ENCODE results near the gene TSNAX. TPM values are rescaled to one million over a fixed set of nuclear protein-coding genes. Genes with fewer than 3 reads are reported as not detected.
"Not testable (repeated sequence)": the region's sequence is repeated elsewhere in the genome, so short reads cannot be mapped to it uniquely, and the experiment has no call there.

TSNAX gene
- polyA plus RNA-seq, 4 donors = 47.0 to 63.9 (median 55.2) TPM

DNA sequence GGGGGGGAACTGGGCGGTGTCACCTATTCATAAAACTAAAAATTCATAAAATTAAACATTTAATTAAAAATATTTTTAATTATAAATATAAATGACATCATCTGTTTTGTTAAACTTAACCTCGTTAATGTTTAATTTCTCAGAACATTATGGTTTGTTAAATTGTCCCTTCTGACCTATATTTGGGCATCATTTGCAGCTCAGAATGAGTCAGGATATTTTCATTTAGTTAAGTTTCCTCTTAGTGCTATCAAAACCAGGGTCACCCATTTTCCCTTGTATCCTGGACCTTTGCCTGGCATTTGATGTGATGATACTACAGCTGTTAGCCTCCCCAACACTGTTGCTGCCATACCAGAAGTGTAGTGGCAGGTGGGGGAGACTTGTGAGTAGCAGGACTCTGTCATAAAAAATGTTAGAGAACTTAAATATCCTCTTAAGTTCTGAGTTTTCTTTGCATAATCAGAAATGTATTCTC, 30.3 kb downstream of the TSNAX start:
- no peak for DNase-seq (ENCODE audit: low read depth in 4 of 4, low spot score in 2 of 4)

DNA sequence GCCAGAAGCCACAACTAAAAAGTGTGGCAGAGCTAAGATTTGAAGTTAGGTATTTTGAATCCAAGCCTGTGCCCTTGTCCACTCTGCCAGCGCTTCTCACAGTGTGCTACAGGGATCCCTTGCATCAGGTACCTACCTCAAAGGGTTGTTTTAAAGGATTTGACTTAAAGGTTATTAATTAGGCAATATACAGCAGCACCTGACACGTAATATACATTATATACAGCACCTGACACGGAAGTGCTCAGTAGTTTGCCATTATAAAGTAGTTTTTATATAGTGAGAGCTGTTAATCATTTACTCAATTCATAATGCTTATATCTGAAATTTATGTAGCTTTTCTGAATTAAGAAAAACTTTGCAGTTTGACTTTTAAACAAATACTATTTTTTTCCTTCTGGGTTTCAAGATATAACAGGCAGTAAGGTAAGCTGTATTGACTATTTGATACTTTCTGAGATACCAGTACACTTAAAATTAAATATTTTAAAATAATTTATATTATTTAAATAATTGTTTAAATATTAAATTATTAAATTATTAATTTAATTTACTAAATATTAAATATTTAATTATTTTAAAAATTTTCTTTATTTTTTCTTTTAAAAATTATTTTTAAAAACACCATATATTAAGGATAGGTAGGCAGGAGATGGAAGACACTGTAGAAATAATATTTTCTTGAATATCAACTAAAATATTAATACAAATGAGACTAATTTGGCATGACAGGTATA, 33.3 kb downstream of the TSNAX start:
- no peak for DNase-seq (ENCODE audit: low read depth in 4 of 4, low spot score in 2 of 4)

DNA sequence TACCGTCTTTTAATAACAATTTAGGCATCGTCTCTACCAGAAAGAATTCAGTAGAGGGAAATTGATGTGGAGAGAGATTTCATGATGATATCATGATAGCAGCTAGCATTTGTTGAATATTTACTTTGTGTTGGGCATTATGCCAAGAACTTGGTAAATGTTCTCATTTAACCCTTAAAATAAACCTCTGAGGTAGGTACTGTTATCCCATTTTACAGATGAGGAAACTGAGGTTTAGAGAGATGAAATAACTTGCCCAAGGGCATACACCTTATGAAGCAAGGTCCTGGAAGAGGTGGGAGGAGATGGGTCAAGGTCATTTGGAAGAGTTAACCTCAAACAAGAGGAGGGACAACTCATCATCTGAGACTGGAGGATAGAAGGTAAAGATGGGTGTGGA, 34.8 kb downstream of the TSNAX start:
- no peak for DNase-seq (ENCODE audit: low read depth in 4 of 4, low spot score in 2 of 4)

DNA sequence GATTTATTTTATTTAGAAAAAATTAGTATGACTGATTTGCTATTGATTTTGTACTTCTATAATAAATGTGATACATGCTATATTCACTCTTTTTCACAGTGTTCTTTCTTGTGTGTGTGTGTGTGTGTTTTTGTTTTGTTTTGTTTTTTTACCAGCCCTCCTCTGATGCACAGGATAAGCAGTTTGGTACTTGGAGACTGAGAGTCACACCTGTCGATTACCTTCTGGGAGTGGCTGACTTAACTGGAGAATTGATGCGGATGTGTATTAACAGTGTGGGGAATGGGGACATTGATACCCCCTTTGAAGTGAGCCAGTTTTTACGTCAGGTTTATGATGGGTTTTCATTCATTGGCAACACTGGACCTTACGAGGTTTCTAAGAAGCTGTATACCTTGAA, 35.9 kb downstream of the TSNAX start:
- no peak for DNase-seq (ENCODE audit: low read depth in 4 of 4, low spot score in 2 of 4)

DNA sequence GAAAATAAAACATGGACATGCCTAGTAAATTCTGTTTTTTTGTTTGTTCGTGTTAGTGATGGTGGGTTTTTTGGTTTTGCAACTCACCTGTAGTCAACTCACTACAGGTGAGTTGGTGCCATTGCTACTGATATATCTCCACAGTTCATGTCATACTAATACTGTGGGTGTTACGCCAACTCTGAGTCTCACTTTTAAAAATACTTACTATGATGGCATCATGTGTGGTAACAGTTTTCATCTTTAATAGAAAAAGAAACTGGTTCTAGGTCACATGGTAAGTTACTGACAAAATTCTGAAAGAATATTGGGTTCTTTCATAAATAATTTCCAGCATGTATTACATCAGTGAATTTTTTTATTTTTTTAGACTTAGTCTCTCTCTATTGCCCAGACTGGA, 38.0 kb downstream of the TSNAX start:
- DNase-seq (ENCODE audit: low read depth in 4 of 4, low spot score in 2 of 4) = no peak

DNA sequence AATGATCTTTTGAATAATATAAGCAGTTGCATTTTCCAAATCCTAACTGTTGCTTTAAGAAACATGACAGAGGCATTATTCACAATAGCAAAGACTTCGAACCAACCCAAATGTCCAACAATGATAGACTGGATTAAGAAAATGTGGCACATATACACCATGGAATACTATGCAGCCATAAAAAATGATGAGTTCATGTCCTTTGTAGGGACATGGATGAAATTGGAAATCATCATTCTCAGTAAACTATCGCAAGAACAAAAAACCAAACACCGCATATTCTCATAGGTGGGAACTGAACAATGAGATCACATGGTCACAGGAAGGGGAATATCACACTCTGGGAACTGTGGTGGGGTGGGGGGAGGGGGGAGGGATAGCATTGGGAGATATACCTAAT, 41.8 kb downstream of the TSNAX start:
- DNase-seq (ENCODE audit: low read depth in 4 of 4, low spot score in 2 of 4) = not testable (repeated sequence)

DNA sequence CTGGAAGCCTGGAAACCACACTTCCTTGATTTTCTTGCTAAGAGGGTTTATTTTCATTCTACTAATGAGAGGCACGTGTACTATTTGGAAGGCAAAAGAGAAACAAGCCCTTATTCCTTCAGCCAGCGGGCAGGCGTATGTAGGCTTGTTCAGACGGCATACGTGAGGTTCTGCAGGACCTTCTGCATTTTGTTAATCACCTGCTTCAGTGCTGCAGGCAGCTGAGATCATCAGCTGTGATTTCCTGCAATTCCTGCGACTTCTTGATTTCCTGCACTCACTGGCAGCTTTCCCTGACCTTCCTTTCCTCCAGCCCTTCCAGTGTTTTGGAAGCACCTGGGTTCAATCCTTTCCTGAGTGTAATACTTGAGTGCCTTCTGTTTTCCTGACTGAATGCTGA, 43.4 kb downstream of the TSNAX start:
- no peak for DNase-seq (ENCODE audit: low read depth in 4 of 4, low spot score in 2 of 4)

DNA sequence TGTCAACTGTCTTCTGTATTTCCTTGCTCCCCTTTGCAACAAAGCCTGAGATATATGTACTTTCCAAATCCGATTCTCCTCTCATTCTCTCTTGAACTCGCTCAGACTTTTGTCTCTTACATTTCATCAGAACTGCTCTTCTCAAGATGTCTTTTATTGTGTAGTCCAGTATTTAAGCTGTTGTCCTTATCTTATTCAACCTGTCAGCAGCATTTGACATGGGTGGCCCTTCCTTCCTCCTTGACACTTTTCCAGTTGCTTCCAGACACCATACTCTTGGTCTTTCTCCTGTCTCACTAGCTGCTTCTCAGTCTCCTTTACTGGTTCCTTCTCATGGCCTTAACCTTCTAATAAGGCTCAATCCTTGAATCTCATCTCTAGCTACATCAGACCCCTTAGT, 47.0 kb downstream of the TSNAX start:
- no peak for DNase-seq (ENCODE audit: low read depth in 4 of 4, low spot score in 2 of 4)

DNA sequence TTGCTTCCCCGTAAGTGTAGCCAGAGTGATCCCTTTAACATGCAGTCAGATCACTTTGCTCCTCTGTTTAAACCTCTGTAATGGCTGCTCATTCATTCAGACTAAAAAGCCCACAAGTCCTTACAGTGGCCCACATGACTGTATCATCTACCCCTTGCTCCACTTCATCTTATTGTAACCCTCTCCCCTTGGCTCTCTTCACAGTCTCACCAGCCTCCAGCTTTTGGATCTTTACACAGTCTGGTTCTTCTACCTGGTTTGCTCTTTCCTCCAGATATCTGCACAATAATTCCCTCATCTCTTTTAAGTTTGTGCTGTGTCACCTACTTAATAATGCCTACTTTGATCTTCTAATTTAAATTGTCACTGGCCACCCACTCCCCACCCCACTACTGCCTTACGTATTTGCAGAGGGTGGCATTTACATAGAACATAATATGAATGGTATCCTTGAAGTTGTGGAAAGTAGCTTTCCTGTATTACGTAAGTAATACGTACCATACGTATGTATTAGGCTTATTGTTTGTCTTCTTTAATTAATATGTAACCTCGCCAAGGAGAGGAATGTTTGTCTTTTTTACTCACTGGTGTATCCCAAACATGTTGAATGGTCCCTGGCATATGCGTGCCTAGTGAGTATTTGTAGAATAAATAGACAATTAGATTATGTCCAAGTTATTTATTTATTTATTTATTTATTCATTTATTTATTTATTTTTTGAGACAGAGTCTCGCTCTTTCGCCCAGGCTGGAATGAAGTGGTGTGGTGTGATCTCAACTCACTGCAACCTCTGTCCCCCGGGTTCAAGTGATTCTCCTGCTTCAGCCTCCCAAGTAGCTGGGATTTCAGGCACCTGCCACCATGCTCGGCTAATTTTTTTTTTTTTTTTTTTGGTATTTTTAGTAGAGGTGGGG, 48.6 kb downstream of the TSNAX start:
- DNase-seq (ENCODE audit: low read depth in 4 of 4, low spot score in 2 of 4) = no peak

DNA sequence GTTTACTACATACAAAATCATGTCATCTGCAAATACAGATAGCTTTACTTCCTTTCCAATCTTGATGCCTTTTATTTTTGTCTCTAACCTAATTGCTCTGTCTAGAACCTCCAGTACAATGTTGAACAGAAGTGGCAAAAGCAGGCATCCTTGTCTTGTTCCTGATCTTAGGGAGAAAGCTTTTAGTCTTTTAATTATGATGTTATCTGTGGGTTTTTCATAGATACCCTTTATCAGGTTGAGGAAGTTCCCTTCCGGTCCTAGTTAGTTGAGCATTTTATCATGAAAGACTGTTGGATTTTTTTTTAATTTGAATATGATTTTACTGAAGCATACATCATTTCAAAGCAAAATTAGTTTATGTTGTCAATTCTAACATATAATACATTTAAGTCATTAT, 52.4 kb downstream of the TSNAX start:
- no peak for DNase-seq (ENCODE audit: low read depth in 4 of 4, low spot score in 2 of 4)

DNA sequence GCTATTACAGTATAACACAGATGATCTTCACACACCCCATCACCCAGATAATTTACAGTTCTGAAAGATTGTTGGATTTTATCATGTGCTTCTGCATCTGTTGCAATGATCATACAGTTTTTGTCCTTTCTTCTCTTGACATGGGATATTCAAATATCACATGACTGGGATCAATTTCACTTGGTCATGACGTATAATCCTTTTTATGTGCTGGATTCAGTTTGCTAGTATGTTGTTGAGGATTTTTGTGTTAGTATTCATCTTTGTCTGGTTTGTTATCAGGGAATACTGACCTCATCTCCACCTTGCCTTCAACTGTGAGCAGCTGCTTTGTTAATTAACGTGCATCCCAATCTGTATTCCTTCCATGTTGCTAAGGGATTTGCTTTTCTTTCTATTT, 53.4 kb downstream of the TSNAX start:
- DNase-seq (ENCODE audit: low read depth in 4 of 4, low spot score in 2 of 4) = no peak

DNA sequence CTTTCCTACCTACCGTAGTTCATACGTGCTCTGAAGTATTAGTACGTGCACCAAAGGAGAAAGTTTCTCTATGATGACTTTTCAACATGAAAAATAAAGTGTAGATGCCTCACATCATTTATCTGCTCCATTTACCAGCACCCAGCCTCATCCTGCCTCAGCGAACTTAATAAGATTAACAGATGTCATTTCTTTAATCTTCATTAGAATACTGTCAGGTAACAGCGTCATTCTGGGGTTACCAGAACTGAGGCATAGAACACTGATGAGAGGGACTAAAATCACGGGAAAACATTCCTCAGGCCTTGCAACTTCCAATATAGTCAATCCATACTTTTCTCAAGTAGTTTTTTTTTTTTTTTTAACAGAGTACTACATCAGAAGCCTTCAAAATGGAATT, 54.9 kb downstream of the TSNAX start:
- no peak for DNase-seq (ENCODE audit: low read depth in 4 of 4, low spot score in 2 of 4)

DNA sequence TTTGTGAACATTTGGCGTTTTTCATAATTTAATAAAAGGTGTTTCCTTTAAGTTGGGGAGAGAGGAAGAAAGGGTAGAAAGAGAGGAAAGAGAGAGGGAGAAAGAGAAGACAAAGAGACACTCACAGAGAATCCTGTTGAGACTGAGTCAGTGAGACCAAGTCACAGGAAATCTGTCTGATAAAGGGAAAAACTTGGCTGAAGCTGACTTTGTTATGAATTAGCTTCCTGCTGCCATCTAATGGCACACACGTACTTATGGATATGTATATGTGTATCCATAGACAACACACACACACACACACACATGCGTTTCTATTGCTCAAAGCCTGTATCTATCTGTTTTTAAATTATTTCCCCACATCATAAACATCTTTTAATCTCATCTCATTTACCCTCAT, 55.6 kb downstream of the TSNAX start:
- no peak for DNase-seq (ENCODE audit: low read depth in 4 of 4, low spot score in 2 of 4)

DNA sequence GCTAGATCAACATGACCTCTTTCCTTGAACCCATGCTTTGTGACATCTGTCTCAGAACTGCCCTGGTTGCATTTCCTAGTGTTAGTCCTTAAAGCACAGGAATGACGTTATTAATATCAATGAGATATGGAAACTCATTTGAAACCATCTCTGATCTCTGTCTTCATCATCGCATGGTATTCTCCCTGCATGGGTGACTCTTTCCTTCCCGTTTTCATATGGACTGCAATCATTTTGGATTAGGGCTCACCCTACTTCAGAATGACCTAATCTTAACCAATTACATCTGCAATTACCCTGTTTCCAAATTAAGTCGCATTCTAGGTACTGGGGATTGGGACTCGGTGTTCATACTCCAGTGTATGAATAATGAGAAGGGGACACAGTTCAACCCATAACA, 56.5 kb downstream of the TSNAX start:
- no peak for DNase-seq (ENCODE audit: low read depth in 4 of 4, low spot score in 2 of 4)

DNA sequence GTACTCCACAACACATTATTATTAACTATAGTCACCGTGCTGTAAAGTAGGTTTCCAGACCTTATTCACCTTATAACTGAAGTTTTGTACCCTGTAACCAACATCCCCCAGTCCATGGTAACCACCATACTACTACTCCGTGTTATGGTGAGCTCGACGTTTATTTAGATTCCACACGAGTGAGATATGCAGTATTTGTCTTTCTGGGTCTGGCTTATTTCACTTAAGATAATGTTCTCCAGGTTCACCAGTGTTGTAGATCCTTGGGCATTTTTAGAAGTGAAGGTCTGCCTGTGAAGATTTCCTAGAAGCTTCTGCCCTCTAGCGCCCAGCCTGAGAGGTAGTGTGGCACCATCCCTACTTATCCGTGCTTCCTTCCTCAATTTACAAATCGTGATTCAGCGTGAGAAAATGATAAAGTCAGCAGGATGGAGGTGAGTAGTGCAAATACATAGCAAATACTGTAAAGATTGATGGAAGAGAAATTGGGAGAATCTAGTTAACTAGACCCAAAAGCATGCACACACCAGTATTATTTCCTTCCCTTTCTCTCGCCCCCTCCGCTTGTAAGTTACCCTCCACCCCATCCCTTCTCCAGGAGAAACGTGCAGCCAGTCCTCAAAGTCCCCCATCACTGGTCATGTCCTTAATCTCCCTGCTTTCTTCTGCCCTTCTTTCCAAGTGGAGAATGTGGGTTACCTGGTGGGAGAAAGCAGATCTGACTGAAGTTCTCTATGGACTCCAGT, 62.2 kb downstream of the TSNAX start:
- DNase-seq (ENCODE audit: low read depth in 4 of 4, low spot score in 2 of 4) = peak in 1 of 4 donors; percentile 31

DNA sequence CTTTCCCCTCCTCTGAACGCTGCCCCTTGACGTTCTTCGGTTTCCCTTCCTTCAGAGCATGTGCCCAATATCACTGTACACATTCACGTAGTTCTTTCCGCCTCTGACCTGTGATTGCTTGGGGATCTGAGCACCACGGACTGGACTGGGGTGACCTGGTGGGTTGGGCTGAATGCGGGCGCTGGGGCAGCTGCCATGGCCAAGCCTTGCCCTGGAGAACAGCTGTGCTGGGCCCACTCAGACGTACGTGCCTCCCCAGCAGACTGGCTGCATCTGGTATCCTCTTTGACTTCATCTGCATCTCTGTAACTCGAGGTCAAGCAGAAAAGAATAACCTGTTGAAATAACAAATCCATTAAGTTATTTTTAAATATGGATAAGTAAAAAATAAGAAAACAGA, 63.0 kb downstream of the TSNAX start:
- no peak for DNase-seq (ENCODE audit: low read depth in 4 of 4, low spot score in 2 of 4)

DNA sequence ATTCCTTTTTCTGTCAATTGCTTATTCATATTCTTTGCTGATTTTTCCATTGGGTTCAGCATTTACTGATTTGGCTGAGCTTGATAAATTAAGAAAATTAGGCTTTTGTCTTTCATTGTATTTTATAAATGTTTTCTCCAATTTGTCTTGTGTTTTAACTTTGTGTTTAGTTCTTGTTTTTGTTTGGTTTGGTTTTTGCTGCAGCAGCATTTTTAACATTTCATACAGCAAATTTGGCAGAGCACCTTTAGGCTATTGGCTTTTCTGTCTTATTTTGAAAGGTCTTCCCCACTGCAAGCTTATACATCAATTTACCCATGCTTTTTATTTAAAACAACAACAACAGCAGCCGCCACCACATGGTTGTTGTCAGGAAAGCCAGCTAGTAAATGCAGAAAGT, 64.3 kb downstream of the TSNAX start:
- no peak for DNase-seq (ENCODE audit: low read depth in 4 of 4, low spot score in 2 of 4)

DNA sequence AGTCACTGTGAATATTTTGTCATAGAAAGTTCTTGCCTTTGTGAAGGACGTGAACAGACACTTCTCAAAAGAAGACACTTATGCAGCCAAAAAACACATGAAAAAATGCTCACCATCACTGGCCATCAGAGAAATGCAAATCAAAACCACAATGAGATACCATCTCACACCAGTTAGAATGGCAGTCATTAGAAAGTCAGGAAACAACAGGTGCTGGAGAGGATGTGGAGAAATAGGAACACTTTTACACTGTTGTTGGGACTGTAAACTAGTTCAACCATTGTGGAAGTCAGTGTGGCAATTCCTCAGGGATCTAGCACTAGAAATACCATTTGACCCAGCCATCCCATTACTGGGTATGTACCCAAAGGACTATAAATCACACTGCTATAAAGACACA, 64.8 kb downstream of the TSNAX start:
- not testable (repeated sequence) for DNase-seq (ENCODE audit: low read depth in 4 of 4, low spot score in 2 of 4)

DNA sequence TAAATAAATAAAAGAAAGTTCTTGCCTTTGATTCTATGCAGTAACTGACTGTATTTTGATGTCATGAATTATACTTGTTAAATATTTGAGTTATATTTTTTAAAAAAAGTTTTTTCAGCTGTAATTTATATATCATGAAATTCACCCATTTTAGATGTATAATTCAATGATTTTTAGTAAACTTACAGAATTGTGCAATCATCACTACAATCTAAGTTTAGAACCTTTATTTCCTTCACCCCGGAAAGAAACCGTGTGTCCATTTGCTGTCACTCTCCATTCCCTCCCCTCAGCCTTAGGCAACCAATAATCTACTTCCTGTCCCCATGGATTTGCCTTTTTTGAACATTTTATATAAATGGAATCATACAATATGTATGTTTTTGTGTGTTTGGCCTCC, 65.7 kb downstream of the TSNAX start:
- no peak for DNase-seq (ENCODE audit: low read depth in 4 of 4, low spot score in 2 of 4)

DNA sequence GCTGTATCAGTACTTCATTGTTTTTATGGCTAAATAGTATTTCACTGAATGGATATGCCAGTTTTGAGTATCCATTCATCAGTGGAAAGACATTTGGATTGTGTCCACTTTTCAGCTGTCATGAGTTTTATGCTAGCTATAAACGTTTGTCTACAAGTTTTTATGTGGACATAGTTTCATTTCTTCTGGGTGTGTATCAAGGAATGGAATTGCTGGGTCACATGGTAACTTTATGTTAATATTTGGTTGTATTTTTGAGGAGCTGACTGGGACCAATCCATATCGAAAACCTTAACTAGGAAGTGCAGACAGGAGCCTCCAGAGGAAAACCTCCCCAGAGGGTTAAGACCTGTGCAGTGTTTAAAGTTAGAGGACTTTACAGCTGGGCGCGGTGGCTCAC, 66.3 kb downstream of the TSNAX start:
- no peak for DNase-seq (ENCODE audit: low read depth in 4 of 4, low spot score in 2 of 4)

DNA sequence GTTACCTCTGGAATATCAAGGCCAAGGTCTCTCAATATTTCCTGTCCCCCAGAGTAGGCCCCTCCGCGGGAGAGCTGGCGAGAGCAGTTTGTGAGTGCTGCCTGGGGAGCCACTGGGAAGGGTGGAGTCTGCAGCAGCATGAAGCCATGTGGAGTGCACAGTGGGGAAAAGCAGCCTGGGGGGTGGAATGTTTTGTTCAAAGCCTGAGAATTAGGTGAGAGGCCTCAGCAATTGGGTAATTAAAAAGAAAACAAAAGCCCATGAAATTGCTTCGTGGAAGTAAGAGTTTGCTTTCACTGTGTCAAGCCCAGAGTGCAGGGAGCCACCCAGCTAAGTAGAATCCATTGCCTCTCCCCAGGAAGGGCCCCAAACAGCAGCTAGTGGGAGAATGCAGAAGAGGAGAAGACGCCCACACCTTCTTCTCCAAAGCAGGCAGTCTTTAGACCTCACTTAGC, 67.9 kb downstream of the TSNAX start:
- DNase-seq (ENCODE audit: low read depth in 4 of 4, low spot score in 2 of 4) = no peak

Data from left renal cortex interstitium (tissue), 4 donors.